Measurements from ENCODE around the gene TPK1.

TPK1 gene

GRCh38 chr7:144545330-144545729, 290.5 kb downstream of the TPK1 start:
- Histone ChIP-seq H3K4me1 (ENCODE audit: control insufficient read depth, insufficient read depth, low read length) (no peaks in the 10 kb centered on the region), H3K9ac (ENCODE audit: low read depth, low read length) (no peak overlapping the region), H3K27me3 (ENCODE audit: control insufficient read depth, insufficient read depth, low read length) (no peaks in the 10 kb centered on the region), H3K4me3 (ENCODE audit: low read depth, low read length) (no peak overlapping the region), H3K9me3 (ENCODE audit: control insufficient read depth, insufficient read depth, low read length) (no peaks in the 10 kb centered on the region), H3K36me3 (ENCODE audit: control insufficient read depth, insufficient read depth, low read length) (no peaks in the 10 kb centered on the region)

- Histone ChIP-seq H3K4me1 (ENCODE audit: control insufficient read depth, insufficient read depth, low read length) (peaks cover 2% of the 10 kb centered on the region), H3K36me3 (ENCODE audit: control insufficient read depth, insufficient read depth, low read length) (no peaks in the 10 kb centered on the region), H3K27me3 (ENCODE audit: control insufficient read depth, insufficient read depth, low read length) (no peaks in the 10 kb centered on the region), H3K9me3 (ENCODE audit: control insufficient read depth, insufficient read depth, low read length) (no peaks in the 10 kb centered on the region), H3K4me3 (ENCODE audit: low read depth, low read length) (no peak overlapping the region), H3K9ac (ENCODE audit: low read depth, low read length) (no peak overlapping the region)
Measured at GRCh38 chr7:144534655-144535395, 301.0 kb downstream of the TPK1 start.

- Histone ChIP-seq H3K27me3 (ENCODE audit: control insufficient read depth, insufficient read depth, low read length) (no peaks in the 10 kb centered on the region), H3K36me3 (ENCODE audit: control insufficient read depth, insufficient read depth, low read length) (no peaks in the 10 kb centered on the region), H3K9me3 (ENCODE audit: control insufficient read depth, insufficient read depth, low read length) (no peaks in the 10 kb centered on the region), H3K4me1 (ENCODE audit: control insufficient read depth, insufficient read depth, low read length) (peaks cover 2% of the 10 kb centered on the region), H3K4me3 (ENCODE audit: low read depth, low read length) (no peak overlapping the region), H3K9ac (ENCODE audit: low read depth, low read length) (no peak overlapping the region)
Measured at GRCh38 chr7:144534196-144534595, 301.7 kb downstream of the TPK1 start.

GRCh38 chr7:144531181-144531580, 304.7 kb downstream of the TPK1 start:
- Histone ChIP-seq H3K4me1 (ENCODE audit: control insufficient read depth, insufficient read depth, low read length) (peaks cover 3% of the 10 kb centered on the region), H3K9me3 (ENCODE audit: control insufficient read depth, insufficient read depth, low read length) (no peaks in the 10 kb centered on the region), H3K27me3 (ENCODE audit: control insufficient read depth, insufficient read depth, low read length) (no peaks in the 10 kb centered on the region), H3K4me3 (ENCODE audit: low read depth, low read length) (no peak overlapping the region), H3K36me3 (ENCODE audit: control insufficient read depth, insufficient read depth, low read length) (no peaks in the 10 kb centered on the region), H3K9ac (ENCODE audit: low read depth, low read length) (no peak overlapping the region)

GRCh38 chr7:144529269-144529926, 306.5 kb downstream of the TPK1 start:
- Histone ChIP-seq H3K4me1 (ENCODE audit: control insufficient read depth, insufficient read depth, low read length) (peaks cover 7% of the 10 kb centered on the region), H3K4me3 (ENCODE audit: low read depth, low read length) (no peak overlapping the region), H3K27me3 (ENCODE audit: control insufficient read depth, insufficient read depth, low read length) (no peaks in the 10 kb centered on the region), H3K9me3 (ENCODE audit: control insufficient read depth, insufficient read depth, low read length) (no peaks in the 10 kb centered on the region), H3K36me3 (ENCODE audit: control insufficient read depth, insufficient read depth, low read length) (no peaks in the 10 kb centered on the region), H3K9ac (ENCODE audit: low read depth, low read length) (no peak overlapping the region)

GRCh38 chr7:144528536-144529045, 307.3 kb downstream of the TPK1 start:
- peaks cover 5% of the 10 kb centered on the region for H3K4me1 ChIP-seq (ENCODE audit: control insufficient read depth, insufficient read depth, low read length)
- no peaks in the 10 kb centered on the region for H3K36me3 ChIP-seq (ENCODE audit: control insufficient read depth, insufficient read depth, low read length)
- H3K4me3 ChIP-seq (ENCODE audit: low read depth, low read length): no peak overlapping the region
- H3K9me3 ChIP-seq (ENCODE audit: control insufficient read depth, insufficient read depth, low read length): no peaks in the 10 kb centered on the region
- no peak overlapping the region for H3K9ac ChIP-seq (ENCODE audit: low read depth, low read length)
- no peaks in the 10 kb centered on the region for H3K27me3 ChIP-seq (ENCODE audit: control insufficient read depth, insufficient read depth, low read length)

GRCh38 chr7:144527051-144527471, 308.8 kb downstream of the TPK1 start:
- Histone ChIP-seq H3K9ac (ENCODE audit: low read depth, low read length) (no peak overlapping the region), H3K36me3 (ENCODE audit: control insufficient read depth, insufficient read depth, low read length) (no peaks in the 10 kb centered on the region), H3K27me3 (ENCODE audit: control insufficient read depth, insufficient read depth, low read length) (no peaks in the 10 kb centered on the region), H3K9me3 (ENCODE audit: control insufficient read depth, insufficient read depth, low read length) (no peaks in the 10 kb centered on the region), H3K4me1 (ENCODE audit: control insufficient read depth, insufficient read depth, low read length) (peaks cover 5% of the 10 kb centered on the region), H3K4me3 (ENCODE audit: low read depth, low read length) (no peak overlapping the region)

- H3K9ac ChIP-seq (ENCODE audit: low read depth, low read length): no peak overlapping the region
- H3K4me1 ChIP-seq (ENCODE audit: control insufficient read depth, insufficient read depth, low read length): peaks cover 5% of the 10 kb centered on the region
- no peaks in the 10 kb centered on the region for H3K9me3 ChIP-seq (ENCODE audit: control insufficient read depth, insufficient read depth, low read length)
- no peaks in the 10 kb centered on the region for H3K27me3 ChIP-seq (ENCODE audit: control insufficient read depth, insufficient read depth, low read length)
- no peak overlapping the region for H3K4me3 ChIP-seq (ENCODE audit: low read depth, low read length)
- no peaks in the 10 kb centered on the region for H3K36me3 ChIP-seq (ENCODE audit: control insufficient read depth, insufficient read depth, low read length)
Measured at GRCh38 chr7:144525956-144526355, 309.9 kb downstream of the TPK1 start.

GRCh38 chr7:144524271-144524670, 311.6 kb downstream of the TPK1 start:
- Histone ChIP-seq H3K27me3 (ENCODE audit: control insufficient read depth, insufficient read depth, low read length) (no peaks in the 10 kb centered on the region), H3K4me1 (ENCODE audit: control insufficient read depth, insufficient read depth, low read length) (peaks cover 5% of the 10 kb centered on the region), H3K9ac (ENCODE audit: low read depth, low read length) (no peak overlapping the region), H3K36me3 (ENCODE audit: control insufficient read depth, insufficient read depth, low read length) (no peaks in the 10 kb centered on the region), H3K4me3 (ENCODE audit: low read depth, low read length) (no peak overlapping the region), H3K9me3 (ENCODE audit: control insufficient read depth, insufficient read depth, low read length) (no peaks in the 10 kb centered on the region)

GRCh38 chr7:144523621-144524020, 312.2 kb downstream of the TPK1 start:
- H3K4me1 ChIP-seq (ENCODE audit: control insufficient read depth, insufficient read depth, low read length): peaks cover 5% of the 10 kb centered on the region
- no peaks in the 10 kb centered on the region for H3K27me3 ChIP-seq (ENCODE audit: control insufficient read depth, insufficient read depth, low read length)
- no peaks in the 10 kb centered on the region for H3K9me3 ChIP-seq (ENCODE audit: control insufficient read depth, insufficient read depth, low read length)
- H3K36me3 ChIP-seq (ENCODE audit: control insufficient read depth, insufficient read depth, low read length): no peaks in the 10 kb centered on the region
- no peak overlapping the region for H3K9ac ChIP-seq (ENCODE audit: low read depth, low read length)
- no peak overlapping the region for H3K4me3 ChIP-seq (ENCODE audit: low read depth, low read length)

- Histone ChIP-seq H3K4me1 (ENCODE audit: control insufficient read depth, insufficient read depth, low read length) (no peaks in the 10 kb centered on the region), H3K36me3 (ENCODE audit: control insufficient read depth, insufficient read depth, low read length) (no peaks in the 10 kb centered on the region), H3K9me3 (ENCODE audit: control insufficient read depth, insufficient read depth, low read length) (no peaks in the 10 kb centered on the region), H3K4me3 (ENCODE audit: low read depth, low read length) (no peak overlapping the region), H3K27me3 (ENCODE audit: control insufficient read depth, insufficient read depth, low read length) (no peaks in the 10 kb centered on the region), H3K9ac (ENCODE audit: low read depth, low read length) (no peak overlapping the region)
Measured at GRCh38 chr7:144519925-144520324, 315.9 kb downstream of the TPK1 start.

GRCh38 chr7:144518360-144518759, 317.5 kb downstream of the TPK1 start:
- Histone ChIP-seq H3K27me3 (ENCODE audit: control insufficient read depth, insufficient read depth, low read length) (no peaks in the 10 kb centered on the region), H3K4me1 (ENCODE audit: control insufficient read depth, insufficient read depth, low read length) (no peaks in the 10 kb centered on the region), H3K9me3 (ENCODE audit: control insufficient read depth, insufficient read depth, low read length) (no peaks in the 10 kb centered on the region), H3K36me3 (ENCODE audit: control insufficient read depth, insufficient read depth, low read length) (no peaks in the 10 kb centered on the region), H3K4me3 (ENCODE audit: low read depth, low read length) (no peak overlapping the region), H3K9ac (ENCODE audit: low read depth, low read length) (no peak overlapping the region)

Data from iPS-15b (cell line).